Activated naive CD8-positive, alpha-beta T cell treated with anti-CD3 and anti-CD28 coated beads, Interleukin-2, amount 50 U/mL, for 16 hours (primary cell): ENCODE data around the gene THAP2.
"Not testable (repeated sequence)": the region's sequence is repeated elsewhere in the genome, so short reads cannot be mapped to it uniquely, and the experiment has no call there.

Experiments used
- DNase-seq: peaks from one replicate; pipeline ENCODE4 v3.0.0-alpha.2; 2020; ENCODE audit warnings: low read depth, low spot score

The THAP2 gene

GRCh38 chr12:71662849-71663560 is 1.1 kb upstream of the THAP2 start:
- peak; percentile 40 for DNase-seq

GRCh38 chr12:71664411-71665089 is 449 bp downstream of the THAP2 start:
- no peak for DNase-seq

GRCh38 chr12:71665090-71665463 is 976 bp downstream of the THAP2 start:
- no peak for DNase-seq

GRCh38 chr12:71666259-71666658 is 2.2 kb downstream of the THAP2 start:
- no peak for DNase-seq

- DNase-seq: no peak
Measured at GRCh38 chr12:71671311-71671710, 7.2 kb downstream of the THAP2 start.

GRCh38 chr12:71671816-71672215 is 7.7 kb downstream of the THAP2 start:
- DNase-seq: no peak

- no peak for DNase-seq
Measured at GRCh38 chr12:71682466-71682865, 18.4 kb downstream of the THAP2 start.

- no peak for DNase-seq
Measured at GRCh38 chr12:71683633-71684032, 19.5 kb downstream of the THAP2 start.

GRCh38 chr12:71684081-71684480 is 20.0 kb downstream of the THAP2 start:
- DNase-seq: no peak

GRCh38 chr12:71685312-71685906 is 21.3 kb downstream of the THAP2 start:
- DNase-seq: no peak

- DNase-seq: peak; percentile 66
Measured at GRCh38 chr12:71685914-71686657, 22.0 kb downstream of the THAP2 start, which contains the start of gene TMEM19. Gene TMEM19, plus strand, starts transcription at chr12:71686082. Its CDS starts 599 bp downstream, at chr12:71686681.

GRCh38 chr12:71686658-71687025 is 22.5 kb downstream of the THAP2 start:
- DNase-seq: no peak

- not testable (repeated sequence) for DNase-seq
Measured at GRCh38 chr12:71687172-71687571, 23.1 kb downstream of the THAP2 start.

GRCh38 chr12:71688961-71689570 is 25.0 kb downstream of the THAP2 start:
- no peak for DNase-seq

GRCh38 chr12:71691504-71692129 is 27.5 kb downstream of the THAP2 start:
- DNase-seq: no peak

GRCh38 chr12:71693126-71693525 is 29.0 kb downstream of the THAP2 start:
- DNase-seq: no peak

- not testable (repeated sequence) for DNase-seq
Measured at GRCh38 chr12:71693651-71694050, 29.6 kb downstream of the THAP2 start.

- no peak for DNase-seq
Measured at GRCh38 chr12:71694099-71694820, 30.2 kb downstream of the THAP2 start.

GRCh38 chr12:71695782-71696181 is 31.7 kb downstream of the THAP2 start:
- no peak for DNase-seq

GRCh38 chr12:71702181-71702580 is 38.1 kb downstream of the THAP2 start:
- not testable (repeated sequence) for DNase-seq

GRCh38 chr12:71702590-71702989 is 38.5 kb downstream of the THAP2 start:
- no peak for DNase-seq
